HPDE6-E6E7 (cell line): ENCODE data around the gene KCNC2.

ENCODE experiments used
- DNase-seq: peaks from one replicate; pipeline ENCODE4 v3.0.0; 2011; ENCODE audit warnings: missing footprints; ENCODE audit errors: extremely low spot score

KCNC2 gene

DNA sequence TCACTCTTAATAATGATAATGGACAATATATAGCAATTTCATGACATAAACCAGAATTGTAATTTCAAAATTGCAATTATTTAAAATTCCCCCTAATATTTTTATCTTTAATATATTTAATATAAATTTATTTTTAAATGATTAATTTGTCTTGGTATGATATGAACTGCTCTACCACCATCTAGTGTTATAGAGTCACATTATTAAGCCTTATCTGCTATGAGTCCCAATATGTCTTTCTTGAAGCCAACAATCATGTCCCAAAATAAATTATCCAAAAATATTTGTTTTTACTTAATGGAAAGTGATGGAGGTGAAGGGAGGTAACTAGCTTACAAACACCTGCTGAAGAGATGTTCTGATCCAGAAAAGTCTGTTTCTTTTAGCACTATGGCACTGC lies 151.4 kb downstream of the KCNC2 start:
- DNase-seq: no peak

- no peak for DNase-seq
Observed at GRCh38 chr12:75048767-75049166, 160.9 kb downstream of the KCNC2 start.

DNA sequence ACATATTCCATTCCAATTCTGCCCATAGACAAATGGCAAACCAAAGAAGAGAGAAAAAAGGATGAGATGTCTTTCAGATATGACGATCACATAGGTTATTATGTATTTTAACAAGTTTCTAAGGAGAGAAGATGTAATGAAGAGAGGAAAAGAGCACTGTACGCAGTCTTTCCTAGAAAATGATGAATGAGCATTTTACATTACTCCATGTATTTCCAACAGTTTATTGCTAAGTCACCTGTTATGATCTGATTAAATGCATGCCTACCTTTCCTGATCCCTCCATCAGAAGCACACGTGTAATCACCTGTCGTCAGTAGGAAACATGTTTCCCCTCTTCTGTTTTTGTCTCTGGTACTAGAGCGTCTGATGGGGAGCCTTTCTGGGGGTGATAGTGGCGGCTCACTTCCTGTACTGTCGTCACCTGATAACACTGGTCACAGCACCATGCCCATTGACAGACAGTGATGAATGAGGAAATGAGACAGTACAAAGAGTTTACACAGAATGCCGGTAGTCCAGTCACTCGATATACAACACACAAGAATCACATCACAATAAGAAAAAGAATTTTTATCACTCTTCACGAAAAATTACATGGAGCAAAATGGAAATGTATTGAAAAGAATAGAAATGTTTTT lies 161.6 kb downstream of the KCNC2 start:
- DNase-seq: no peak

- no peak for DNase-seq
Observed at GRCh38 chr12:75042125-75042524, 167.5 kb downstream of the KCNC2 start.

DNA sequence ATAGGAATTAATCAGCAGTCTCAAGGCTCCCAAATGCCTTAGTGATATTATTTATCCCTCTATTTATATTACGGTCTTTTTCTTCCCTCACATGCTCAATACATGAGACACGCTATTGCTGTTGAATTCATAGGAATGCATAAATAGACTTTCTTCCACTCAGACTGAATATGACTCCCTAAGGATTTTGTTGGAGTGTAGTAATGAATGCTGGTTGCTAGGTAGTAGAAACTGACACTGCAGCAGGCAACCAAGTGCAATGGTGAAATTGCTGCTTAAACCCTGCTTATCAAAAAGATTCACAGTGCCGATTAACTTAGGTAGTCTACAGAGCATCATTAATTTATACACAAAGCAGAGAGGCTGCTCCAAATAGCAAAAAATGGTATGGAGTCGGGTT lies 168.2 kb downstream of the KCNC2 start:
- DNase-seq: no peak

DNA sequence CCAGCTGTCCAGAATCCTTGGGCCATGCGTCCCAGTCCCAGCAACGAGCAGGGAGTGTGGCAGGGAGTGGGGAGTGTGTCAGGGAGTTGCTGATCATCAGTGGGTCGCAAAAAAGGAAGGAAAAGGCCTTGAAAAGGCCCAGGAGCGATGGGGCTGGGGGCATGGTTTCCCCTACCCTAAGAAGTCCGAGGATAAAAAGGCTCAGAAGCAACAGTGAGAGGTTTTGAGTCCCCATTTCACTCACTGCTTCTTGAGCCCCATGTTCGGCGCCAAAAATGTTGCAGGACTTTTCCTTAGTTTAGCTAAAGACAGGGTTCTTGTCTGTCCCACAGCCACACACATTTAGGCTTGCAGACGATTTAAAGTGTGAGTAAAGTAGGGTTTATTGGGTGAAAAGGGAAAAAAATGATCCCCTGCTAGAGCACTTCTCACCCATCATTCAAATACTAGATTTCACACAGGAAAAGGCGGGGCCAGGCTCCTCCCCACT lies 189.5 kb downstream of the KCNC2 start:
- no peak for DNase-seq

DNA sequence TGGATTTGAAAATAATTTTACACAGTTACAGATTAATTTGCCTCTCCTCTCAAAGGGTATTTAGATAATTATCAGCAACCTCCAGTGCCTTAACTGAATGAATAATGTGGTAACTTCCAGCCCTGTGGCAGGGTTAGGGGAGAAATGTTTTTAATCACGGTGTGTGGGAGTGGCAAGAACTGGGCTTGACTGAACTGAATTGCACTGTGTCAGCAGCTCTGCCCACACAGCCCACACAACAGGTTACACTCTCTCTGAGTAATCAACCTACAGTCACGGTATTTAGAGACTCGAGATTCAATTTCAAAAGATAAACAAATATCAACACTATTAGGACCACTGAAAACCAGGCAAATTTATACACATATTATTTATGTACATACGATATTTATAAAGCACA lies 198.5 kb downstream of the KCNC2 start:
- DNase-seq: peak; percentile 13

GRCh38 chr12:75007133-75007532 lies 202.5 kb downstream of the KCNC2 start:
- DNase-seq: no peak

- DNase-seq: no peak
Observed at GRCh38 chr12:75000120-75000519, 209.5 kb downstream of the KCNC2 start.

DNA sequence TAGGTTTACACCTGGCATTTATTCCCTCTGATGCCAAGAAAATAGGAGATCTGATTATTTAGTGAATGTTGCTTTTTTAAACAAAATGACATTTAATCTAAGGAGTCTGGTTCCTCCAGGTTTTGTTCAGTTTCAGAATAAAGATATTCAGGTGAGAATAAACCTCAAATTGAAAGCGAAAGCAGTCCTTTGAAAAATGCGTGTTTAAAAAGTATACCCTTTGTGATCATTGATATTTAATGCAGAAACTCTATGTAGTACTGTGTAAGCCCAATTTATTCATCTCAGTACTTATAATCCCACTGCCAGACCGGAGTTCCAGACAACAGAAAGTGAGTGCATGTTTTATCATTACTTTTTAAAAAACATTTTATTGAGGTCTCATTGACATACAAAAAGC lies 210.2 kb downstream of the KCNC2 start:
- DNase-seq: no peak
